H9 (cell line): ENCODE measurements around the gene TRIAP1. TPM values are rescaled to one million over a fixed set of nuclear protein-coding genes. Genes with fewer than 3 reads are reported as not detected.

Experiments used
- DNase-seq: peaks from one replicate; pipeline ENCODE4 v3.0.0-alpha.2; 2017
- H2AFZ ChIP-seq: one replicate; pipeline ENCODE4 v1.6.1; 2013; ENCODE audit warnings: mild to moderate bottlenecking, low read length, control low read depth, moderate library complexity
- H2AK5ac ChIP-seq: 2 replicates; pipeline ENCODE4 v1.6.1; 2013; ENCODE audit warnings: low read length, control low read depth, mixed read lengths; ENCODE audit not compliant: insufficient read length
- H2BK120ac ChIP-seq: one replicate; pipeline ENCODE4 v1.6.1; 2013; ENCODE audit warnings: low read depth, mild to moderate bottlenecking, low read length, control low read depth, inconsistent platforms; ENCODE audit not compliant: poor library complexity, severe bottlenecking
- H2BK12ac ChIP-seq: 2 replicates; pipeline ENCODE4 v1.6.1; 2013; ENCODE audit warnings: low read length, control low read depth, mixed read lengths, low read depth; ENCODE audit not compliant: insufficient read length
- H2BK15ac ChIP-seq: 2 replicates; pipeline ENCODE4 v1.6.1; 2013; ENCODE audit warnings: low read depth, low read length, control low read depth
- H2BK20ac ChIP-seq: one replicate; pipeline ENCODE4 v1.6.1; 2013; ENCODE audit warnings: low read depth, mild to moderate bottlenecking, low read length, control low read depth, inconsistent platforms; ENCODE audit not compliant: poor library complexity, severe bottlenecking
- H2BK5ac ChIP-seq: 2 replicates; pipeline ENCODE4 v1.6.1; 2013; ENCODE audit warnings: low read length, control low read depth, mixed read lengths; ENCODE audit not compliant: insufficient read length
- H3K14ac ChIP-seq: 2 replicates; pipeline ENCODE4 v1.6.1; 2013; ENCODE audit warnings: low read length, control low read depth; ENCODE audit not compliant: insufficient read depth
- H3K18ac ChIP-seq: 2 replicates; pipeline ENCODE4 v1.6.1; 2013; ENCODE audit warnings: low read depth, mild to moderate bottlenecking, mixed read lengths, low read length, control low read depth; ENCODE audit not compliant: insufficient read length
- H3K23ac ChIP-seq: 2 replicates; pipeline ENCODE4 v1.6.1; 2013; ENCODE audit warnings: low read length, control low read depth, mixed read lengths, low read depth; ENCODE audit not compliant: insufficient read length
- H3K23me2 ChIP-seq: 2 replicates; pipeline ENCODE4 v1.6.1; 2013; ENCODE audit warnings: low read depth, mild to moderate bottlenecking, mixed read lengths, low read length, control low read depth; ENCODE audit not compliant: insufficient read length, poor library complexity, severe bottlenecking
- H3K27ac ChIP-seq: 2 replicates; pipeline ENCODE4 v1.5.1; 2013; ENCODE audit warnings: low read length, control low read depth, mixed read lengths, low read depth; ENCODE audit not compliant: insufficient read length
- H3K27me3 ChIP-seq: 2 replicates; pipeline ENCODE4 v1.6.1; 2013; ENCODE audit warnings: low read length, control low read depth, inconsistent platforms; ENCODE audit not compliant: insufficient read depth
- H3K4ac ChIP-seq: 2 replicates; pipeline ENCODE4 v1.6.1; 2013; ENCODE audit warnings: low read depth, mild to moderate bottlenecking, control low read depth, inconsistent platforms, low read length, moderate library complexity
- H3K4me1 ChIP-seq: 2 replicates; pipeline ENCODE4 v1.6.1; 2013; ENCODE audit warnings: low read length, control low read depth, inconsistent platforms; ENCODE audit not compliant: insufficient read depth
- H3K4me2 ChIP-seq: 2 replicates; pipeline ENCODE4 v1.6.1; 2013; ENCODE audit warnings: low read length, control low read depth, mixed read lengths; ENCODE audit not compliant: insufficient read length, insufficient read depth
- H3K56ac ChIP-seq: 2 replicates; pipeline ENCODE4 v1.6.1; 2013; ENCODE audit warnings: low read depth, mild to moderate bottlenecking, mixed read lengths, low read length, control low read depth; ENCODE audit not compliant: insufficient read length
- H3K79me1 ChIP-seq: 2 replicates; pipeline ENCODE4 v1.6.1; 2013; ENCODE audit warnings: low read depth, mild to moderate bottlenecking, moderate library complexity, low read length, control low read depth, inconsistent platforms; ENCODE audit not compliant: insufficient read depth, poor library complexity, severe bottlenecking
- H3K79me2 ChIP-seq: 2 replicates; pipeline ENCODE4 v1.6.1; 2013; ENCODE audit warnings: low read length, control low read depth, inconsistent platforms; ENCODE audit not compliant: insufficient read depth
- H3K9ac ChIP-seq: 2 replicates; pipeline ENCODE4 v1.6.1; 2013; ENCODE audit warnings: low read length, control low read depth, mixed read lengths; ENCODE audit not compliant: insufficient read length; ENCODE audit errors: extremely low read depth
- H3K9me3 ChIP-seq: one replicate; pipeline ENCODE4 v1.6.1; 2013; ENCODE audit warnings: low read depth, low read length, inconsistent platforms; ENCODE audit not compliant: control insufficient read depth
- H3T11ph ChIP-seq: one replicate; pipeline ENCODE4 v1.6.1; 2013; ENCODE audit warnings: mild to moderate bottlenecking, low read length, control low read depth, inconsistent platforms
- H4K20me1 ChIP-seq: one replicate; pipeline ENCODE4 v1.6.1; 2013; ENCODE audit not compliant: control insufficient read depth, insufficient read length, insufficient read depth
- H4K5ac ChIP-seq: 2 replicates; pipeline ENCODE4 v1.6.1; 2013; ENCODE audit warnings: low read depth, mild to moderate bottlenecking, mixed read lengths, low read length, control low read depth; ENCODE audit not compliant: insufficient read length
- H4K8ac ChIP-seq: replicated peaks from 2 replicates; pipeline ENCODE4 v1.6.1; 2013; ENCODE audit warnings: low read length, control low read depth, mixed read lengths, low read depth; ENCODE audit not compliant: insufficient read length
- H4K91ac ChIP-seq: 2 replicates; pipeline ENCODE4 v1.6.1; 2013; ENCODE audit warnings: low read depth, mild to moderate bottlenecking, moderate library complexity, mixed read lengths, low read length, control low read depth; ENCODE audit not compliant: insufficient read length
- H3K27ac Mint-ChIP-seq, 3 experiments: 2 replicates in 2 of 3; 3 replicates in 1 of 3; pipeline ENCODE4 v1.8.0; 2020 to 2021; ENCODE audit warnings: mixed read lengths in 3 of 3, mild to moderate bottlenecking in 1 of 3, moderate library complexity in 1 of 3
- H3K27me3 Mint-ChIP-seq: 2 replicates; pipeline ENCODE4 v1.8.0; 2021; ENCODE audit warnings: low read depth, mild to moderate bottlenecking, moderate library complexity, mixed read lengths
- H3K36me3 Mint-ChIP-seq, 3 experiments: 2 replicates in 2 of 3; 3 replicates in 1 of 3; pipeline ENCODE4 v1.8.0; 2020 to 2021; ENCODE audit warnings: low read depth in 3 of 3, mixed read lengths in 3 of 3; ENCODE audit not compliant: insufficient read depth in 1 of 3
- H3K4me1 Mint-ChIP-seq, 2 experiments: 2 replicates each; pipeline ENCODE4 v1.8.0; 2020; ENCODE audit warnings: mixed read lengths in 2 of 2
- H3K4me3 Mint-ChIP-seq, 2 experiments: 2 replicates in 1 of 2; 3 replicates in 1 of 2; pipeline ENCODE4 v1.8.0; 2020 to 2021; ENCODE audit warnings: mild to moderate bottlenecking in 2 of 2, mixed read lengths in 2 of 2, moderate library complexity in 1 of 2
- H3K9me3 Mint-ChIP-seq, 2 experiments: 2 replicates in 1 of 2; 3 replicates in 1 of 2; pipeline ENCODE4 v1.8.0; 2020; ENCODE audit warnings: mild to moderate bottlenecking in 2 of 2, mixed read lengths in 2 of 2, moderate library complexity in 1 of 2
- CTCF ChIP-seq: fragments of 200-600 bp; sonication (generic); conservative IDR thresholded peaks from 3 replicates; pipeline ENCODE4 v1.8.0; 2021; ENCODE audit warnings: antibody characterized with exemption, mild to moderate bottlenecking
- WGBS: extraction: QIAGEN DNeasy Blood & Tissue Kit; methylation state at CpG from one replicate; pipeline ENCODE4 v1.1.7; 2013; ENCODE audit warnings: missing lambda C conversion rate, low lambda C conversion rate, mixed read lengths; ENCODE audit not compliant: insufficient read length; ENCODE audit errors: extremely low coverage; 5-methylcytosine and 5-hydroxymethylcytosine counted together
- total RNA-seq: library from RNA; stranded (reverse); gene quantifications from 2 replicates; pipeline ENCODE4 v1.2.1, GENCODE V29; 2021

The TRIAP1 gene
- total RNA-seq, 1 experiment from 2014 or later, result 70.4 TPM

GRCh38 chr12:120422892-120423456 lies 23.2 kb downstream of the TRIAP1 start:
- Histone ChIP-seq H4K91ac (no peak overlapping the region), H4K8ac (no peak overlapping the region), H3K4ac (no peak overlapping the region), H4K5ac (no peak overlapping the region), H3K4me2 (no peak overlapping the region), H3K56ac (no peak overlapping the region), H3K9ac (no peak overlapping the region), H4K20me1 (no peaks in the 10 kb centered on the region), H3K4me1 (no peaks in the 10 kb centered on the region; the same call in 1 of the 2 replicates), H3K27me3 (no peaks in the 10 kb centered on the region), H3K14ac (no peak overlapping the region), H3K23ac (no peak overlapping the region), H2BK5ac (no peak overlapping the region), H3K9me3 (no peaks in the 10 kb centered on the region), H2BK20ac (no peak overlapping the region), H3K23me2 (no peaks in the 10 kb centered on the region), H2BK12ac (no peak overlapping the region), H3K18ac (no peak overlapping the region), H3K79me1 (no peaks in the 10 kb centered on the region), H3T11ph (no peak overlapping the region), H2BK120ac (no peak overlapping the region), H3K27ac (no peak overlapping the region), H2BK15ac (no peak overlapping the region), H2AFZ (no peak overlapping the region), H2AK5ac (no peak overlapping the region), H3K79me2 (no peaks in the 10 kb centered on the region)
- WGBS, result no CpG with 5 or more reads among the region's 7 CpGs
- no peak for TF ChIP-seq CTCF
- Mint-ChIP-seq H3K27ac (no peak overlapping the region), H3K4me1 (peaks cover 14 to 16% of the 10 kb centered on the region in 2 experiments), H3K27me3 (peaks cover 7% of the 10 kb centered on the region), H3K9me3 (no peaks in the 10 kb centered on the region), H3K36me3 (no peaks in the 10 kb centered on the region; a peak in 1 of 7 replicates), H3K4me3 (no peak overlapping the region)
- DNase-seq, result no peak
